ENCODE measurements around the gene PAX8.

- TF ChIP-seq EZH2 (IDR thresholded peaks at IDR 0.05; ENCODE audit: insufficient read depth, poor library complexity, severe bottlenecking) (no peak), EZH2phosphoT487 (IDR thresholded peaks at IDR 0.05; ENCODE audit: insufficient read depth, low read depth) (no peak)
Measured at GRCh38 chr2:113169002-113169530, 109.7 kb downstream of the PAX8 start.

All from GM23248 (cell line).